Neural cell (in vitro differentiated cells): ENCODE data around the gene DUS3L.

Source experiments
- CTCF ChIP-seq: fragments of 450-650 bp; IDR thresholded peaks from 2 replicates; pipeline ENCODE4 v1.5.1; 2014; ENCODE audit warnings: antibody characterized with exemption, mild to moderate bottlenecking, moderate library complexity; ENCODE audit not compliant: poor library complexity, severe bottlenecking
- POLR2AphosphoS5 ChIP-seq: IDR thresholded peaks from 2 replicates; pipeline ENCODE4 v1.6.1; 2012
- RAD21 ChIP-seq: fragments of 450-650 bp; conservative IDR thresholded peaks from 2 replicates; pipeline ENCODE4 v1.6.1; 2014; ENCODE audit warnings: antibody characterized with exemption, mild to moderate bottlenecking, moderate library complexity
- REST ChIP-seq: IDR thresholded peaks from 2 replicates; pipeline ENCODE4 v1.6.1; 2012; ENCODE audit warnings: borderline replicate concordance
- TAF1 ChIP-seq: IDR thresholded peaks from 2 replicates; pipeline ENCODE4 v1.6.1; 2012; ENCODE audit warnings: low read depth

GRCh38 chr19:5809053-5809452 lies 18.1 kb upstream of the DUS3L start:
- no peak for TF ChIP-seq CTCF
- no peak for TF ChIP-seq RAD21
- TF ChIP-seq TAF1 = no peak
- TF ChIP-seq POLR2AphosphoS5 = no peak
- no peak for TF ChIP-seq REST
